H7 (cell line): Measurements from ENCODE around the gene SLC4A3. TPM values are rescaled to one million over a fixed set of nuclear protein-coding genes. Genes with fewer than 3 reads are reported as not detected.

ENCODE experiments used
- DNase-seq: peaks from one replicate; pipeline ENCODE4 v3.0.0; 2012
- H3K27me3 ChIP-seq: 2 replicates; pipeline ENCODE4 v1.6.0; 2011; ENCODE audit warnings: mild to moderate bottlenecking, low read length; ENCODE audit not compliant: control insufficient read depth, insufficient read depth
- H3K36me3 ChIP-seq: replicated peaks from 2 replicates; pipeline ENCODE4 v1.5.1; 2011; ENCODE audit warnings: low read length; ENCODE audit not compliant: control insufficient read depth, insufficient read depth
- H3K4me3 ChIP-seq: 2 replicates; pipeline ENCODE4 v1.5.1; 2011; ENCODE audit warnings: low read depth, mild to moderate bottlenecking, control low read depth, low read length, moderate library complexity; ENCODE audit not compliant: insufficient read depth
- total RNA-seq: library from RNA; depleted of rRNA; stranded (reverse); fragments of >200 nt; shearing (Covaris generic); gene quantifications from 2 replicates; pipeline ENCODE4 v1.2.3, GENCODE V29; 2014

The SLC4A3 gene
- total RNA-seq, 1 experiment from 2014 or later: 8.2 TPM

- no peak for DNase-seq
- H3K4me3 ChIP-seq: no peak overlapping the region
- no peaks in the 10 kb centered on the region; the same call in none of the 2 replicates for H3K36me3 ChIP-seq
- no peaks in the 10 kb centered on the region for H3K27me3 ChIP-seq
Observed at GRCh38 chr2:219634171-219634940, 6.9 kb downstream of the SLC4A3 start.

- no peaks in the 10 kb centered on the region for H3K27me3 ChIP-seq
- no peak for DNase-seq
- no peak overlapping the region for H3K4me3 ChIP-seq
- no peaks in the 10 kb centered on the region; the same call in none of the 2 replicates for H3K36me3 ChIP-seq
Observed at GRCh38 chr2:219634951-219635751, 7.7 kb downstream of the SLC4A3 start.

GRCh38 chr2:219636144-219636915 is 8.9 kb downstream of the SLC4A3 start:
- Histone ChIP-seq H3K4me3 (no peak overlapping the region), H3K36me3 (no peaks in the 10 kb centered on the region; the same call in none of the 2 replicates), H3K27me3 (no peaks in the 10 kb centered on the region)
- DNase-seq: no peak

DNA sequence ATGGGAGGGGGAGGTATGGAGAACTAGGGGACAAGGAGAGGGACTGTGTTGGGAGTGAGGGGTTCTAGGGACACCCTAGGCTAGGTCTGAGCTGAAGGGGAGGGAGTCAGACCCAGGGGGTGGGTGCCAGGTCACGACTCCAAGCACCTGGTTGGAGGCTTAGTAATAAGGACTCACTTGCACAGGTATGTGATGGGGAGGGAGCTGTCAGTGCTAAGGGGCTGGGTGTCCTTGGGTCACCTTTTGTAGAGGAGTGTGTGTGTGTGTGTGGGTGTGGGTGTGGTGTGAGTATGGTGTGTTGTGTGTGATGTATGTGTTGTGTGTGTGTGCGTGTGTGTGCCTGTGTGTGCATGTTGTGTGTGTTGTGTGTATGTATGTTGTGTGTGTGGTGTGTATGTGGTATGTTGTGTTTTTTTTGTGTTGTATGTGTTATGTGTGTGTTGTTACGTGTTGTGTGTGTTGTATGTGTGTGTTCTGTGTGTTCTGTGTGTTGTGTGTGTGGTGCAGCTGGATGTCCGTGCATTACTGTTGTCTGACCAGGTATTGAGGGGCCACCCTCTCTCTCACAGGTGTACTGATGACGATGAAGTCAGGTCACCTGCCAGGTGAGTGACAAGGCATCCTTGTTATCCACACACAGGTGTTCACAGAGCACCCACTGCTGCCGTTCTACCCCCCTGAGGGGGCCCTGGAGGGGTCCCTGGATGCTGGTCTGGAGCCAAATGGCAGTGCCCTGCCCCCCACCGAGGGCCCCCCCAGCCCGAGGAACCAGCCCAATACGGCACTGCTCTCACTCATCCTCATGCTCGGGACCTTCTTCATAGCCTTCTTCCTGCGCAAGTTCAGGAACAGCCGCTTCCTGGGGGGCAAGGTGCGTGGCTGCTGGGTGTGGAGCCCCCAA is 9.8 kb downstream of the SLC4A3 start:
- Histone ChIP-seq H3K4me3 (no peak overlapping the region), H3K36me3 (no peaks in the 10 kb centered on the region; the same call in none of the 2 replicates), H3K27me3 (no peaks in the 10 kb centered on the region)
- DNase-seq: no peak

- Histone ChIP-seq H3K4me3 (no peak overlapping the region), H3K27me3 (no peaks in the 10 kb centered on the region; the same call in 1 of the 2 replicates), H3K36me3 (no peaks in the 10 kb centered on the region; the same call in none of the 2 replicates)
- no peak for DNase-seq
Observed at GRCh38 chr2:219637842-219638185, 10.4 kb downstream of the SLC4A3 start.

- DNase-seq: peak; percentile 86
- H3K27me3 ChIP-seq: no peaks in the 10 kb centered on the region; the same call in 1 of the 2 replicates
- no peaks in the 10 kb centered on the region; the same call in none of the 2 replicates for H3K36me3 ChIP-seq
- H3K4me3 ChIP-seq: no peak overlapping the region
Observed at GRCh38 chr2:219638217-219638947, 11.0 kb downstream of the SLC4A3 start.

DNA sequence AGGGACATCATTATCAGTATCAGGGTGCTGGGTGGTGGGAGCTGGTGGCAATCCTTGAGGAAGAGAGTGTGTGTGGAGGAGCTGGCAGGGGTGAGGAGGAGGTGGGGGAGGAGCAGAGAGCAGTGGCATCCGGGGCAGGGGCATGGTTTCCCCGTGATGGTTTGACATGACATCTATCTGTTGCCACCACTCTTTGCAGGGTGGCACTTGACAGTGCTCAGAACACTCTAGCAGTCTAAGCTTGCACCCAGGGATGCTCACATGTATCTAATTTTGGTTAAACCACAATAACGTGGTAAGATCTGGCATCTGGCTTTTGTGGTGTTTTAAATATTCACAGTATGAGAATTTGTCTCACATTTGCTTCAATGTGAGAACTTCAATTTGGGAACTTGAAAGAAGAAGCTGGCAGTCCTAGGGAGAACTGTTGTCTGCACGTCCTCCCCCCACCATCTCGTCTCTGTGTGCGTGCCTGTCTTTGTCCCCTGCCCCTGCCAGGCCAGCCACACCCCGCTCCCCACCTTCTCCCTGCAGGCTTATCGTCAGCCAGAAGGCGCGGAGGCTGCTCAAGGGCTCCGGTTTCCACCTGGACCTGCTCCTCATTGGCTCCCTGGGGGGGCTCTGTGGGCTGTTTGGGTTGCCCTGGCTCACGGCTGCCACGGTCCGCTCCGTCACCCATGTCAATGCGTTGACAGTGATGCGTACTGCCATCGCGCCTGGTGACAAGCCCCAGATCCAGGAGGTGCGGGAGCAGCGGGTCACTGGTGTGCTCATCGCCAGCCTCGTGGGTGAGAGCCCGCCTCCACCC is 11.7 kb downstream of the SLC4A3 start:
- H3K4me3 ChIP-seq: no peak overlapping the region
- H3K36me3 ChIP-seq: no peaks in the 10 kb centered on the region; the same call in none of the 2 replicates
- no peak for DNase-seq
- no peaks in the 10 kb centered on the region; the same call in 1 of the 2 replicates for H3K27me3 ChIP-seq

GRCh38 chr2:219641390-219642068 is 14.1 kb downstream of the SLC4A3 start:
- Histone ChIP-seq H3K4me3 (no peak overlapping the region), H3K36me3 (no peaks in the 10 kb centered on the region; the same call in none of the 2 replicates), H3K27me3 (no peaks in the 10 kb centered on the region; the same call in 1 of the 2 replicates)
- no peak for DNase-seq

DNA sequence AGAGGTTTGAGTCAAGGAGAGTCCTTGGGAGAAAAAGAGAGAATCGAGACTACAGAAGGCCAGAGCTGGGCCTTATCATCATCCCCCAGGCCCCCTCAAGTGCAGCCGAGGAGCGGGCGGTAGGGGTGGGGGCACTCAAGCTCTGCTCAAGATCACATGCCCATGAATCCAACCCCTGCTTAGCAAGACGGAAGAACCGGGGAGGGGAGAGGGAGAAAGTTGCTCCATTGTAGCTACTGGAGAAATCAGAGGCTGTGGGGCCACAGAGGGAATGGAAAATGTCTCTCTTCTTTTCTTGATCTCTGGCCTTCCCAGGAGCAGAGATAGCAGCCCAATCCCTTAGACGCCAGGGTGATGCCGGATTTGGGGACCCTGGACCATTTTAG is 14.6 kb downstream of the SLC4A3 start:
- no peak overlapping the region for H3K4me3 ChIP-seq
- no peaks in the 10 kb centered on the region; the same call in none of the 2 replicates for H3K36me3 ChIP-seq
- H3K27me3 ChIP-seq: no peaks in the 10 kb centered on the region; the same call in 1 of the 2 replicates
- peak; percentile 61 for DNase-seq

DNA sequence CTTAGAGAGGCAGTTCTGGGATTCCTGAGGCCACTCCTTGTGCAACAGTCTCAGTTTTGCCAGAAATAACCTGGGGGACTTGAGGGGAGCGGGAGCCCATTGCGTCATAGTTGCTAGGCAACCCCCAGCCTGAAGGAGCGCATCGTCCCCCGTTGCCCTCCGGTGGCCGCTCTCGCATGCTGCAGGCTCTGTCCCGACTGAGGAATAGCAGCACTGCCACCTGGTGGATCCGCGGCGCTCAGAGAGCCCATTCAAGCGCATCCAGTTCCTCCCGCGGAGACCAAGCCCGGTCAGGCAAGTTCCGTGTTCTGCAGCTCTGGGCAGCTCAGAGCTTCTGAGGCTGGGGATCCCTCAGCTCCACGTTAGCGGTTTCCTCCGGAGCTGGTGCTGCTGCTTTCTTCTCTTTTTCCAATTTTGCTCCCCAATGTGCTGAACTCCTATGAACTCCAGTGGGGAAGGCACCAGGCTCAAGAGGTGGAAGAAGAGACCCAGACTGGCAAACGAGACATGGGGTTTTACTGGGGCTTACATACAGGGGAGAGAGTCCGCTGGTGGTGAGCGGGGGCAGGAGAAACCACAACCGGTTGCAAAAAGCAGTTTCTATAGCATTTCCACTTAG is 15.1 kb downstream of the SLC4A3 start:
- H3K36me3 ChIP-seq: no peaks in the 10 kb centered on the region; the same call in none of the 2 replicates
- H3K4me3 ChIP-seq: no peak overlapping the region
- H3K27me3 ChIP-seq: no peaks in the 10 kb centered on the region; the same call in 1 of the 2 replicates
- peak; percentile 97 for DNase-seq

GRCh38 chr2:219643084-219643473 is 15.6 kb downstream of the SLC4A3 start:
- Histone ChIP-seq H3K4me3 (no peak overlapping the region), H3K27me3 (no peaks in the 10 kb centered on the region; the same call in 1 of the 2 replicates), H3K36me3 (no peaks in the 10 kb centered on the region; the same call in none of the 2 replicates)
- no peak for DNase-seq
